Left ventricle myocardium inferior (tissue), 1 donor: ENCODE measurements around the gene CDH18. TPM values are rescaled to one million over a fixed set of nuclear protein-coding genes. Genes with fewer than 3 reads are reported as not detected.

ENCODE experiments used
- DNase-seq: peaks from one replicate; pipeline ENCODE4 v3.0.0-alpha.2; 2020
- H3K27ac ChIP-seq: fragments of 200-600 bp; replicated peaks from 2 replicates; pipeline ENCODE4 v1.8.0; 2021
- H3K27me3 ChIP-seq: fragments of 200-600 bp; 2 replicates; pipeline ENCODE4 v1.8.0; 2021; ENCODE audit warnings: low read depth
- H3K36me3 ChIP-seq: fragments of 200-600 bp; 2 replicates; pipeline ENCODE4 v1.8.0; 2021
- H3K4me1 ChIP-seq: fragments of 200-600 bp; 2 replicates; pipeline ENCODE4 v1.8.0; 2021
- H3K4me3 ChIP-seq: fragments of 200-600 bp; 2 replicates; pipeline ENCODE4 v1.8.0; 2021; ENCODE audit warnings: mild to moderate bottlenecking, moderate library complexity
- H3K9me3 ChIP-seq: fragments of 200-600 bp; replicated peaks from 2 replicates; pipeline ENCODE4 v1.8.0; 2021
- CTCF ChIP-seq: fragments of 200-600 bp; IDR thresholded peaks from 2 replicates; pipeline ENCODE4 v1.8.0; 2021; ENCODE audit warnings: antibody characterized with exemption, mild to moderate bottlenecking, borderline replicate concordance
- intact Hi-C: fragments of 100-400 bp; cut with micrococcal nuclease; formaldehyde crosslinking; loops from one replicate; pipeline ENCODE4 v1.11.0; 2022
- total RNA-seq: library from RNA; stranded (reverse); fragmentation: NEBNext Ultra II Directional; extraction: Animal tissue kit (Norgen Biotek cat#: 25700); gene quantifications from one replicate; pipeline ENCODE4 v1.2.1, GENCODE V29; 2021
- donor health status: DM: no; HTN: yes; CAD: no; lungs with severe emphysema.

Gene CDH18
- total RNA-seq, 1 donor from 2014 or later, result not detected

- H3K36me3 ChIP-seq, result no peaks in the 10 kb centered on the region
- no peaks in the 10 kb centered on the region for H3K27me3 ChIP-seq
- intact Hi-C loops, result no loop called here
- no peaks in the 10 kb centered on the region for H3K4me1 ChIP-seq
- peaks cover 13% of the 10 kb centered on the region for H3K9me3 ChIP-seq
- no peak overlapping the region for H3K4me3 ChIP-seq
- H3K27ac ChIP-seq, result no peak overlapping the region
- TF ChIP-seq CTCF, result no peak
- no peak for DNase-seq
These were observed 181.2 kb downstream of the CDH18 start for GRCh38 chr5:19806756-19807155.

GRCh38 chr5:19802686-19803085 lies 185.3 kb downstream of the CDH18 start:
- no peak overlapping the region for H3K27ac ChIP-seq
- H3K4me3 ChIP-seq, result no peak overlapping the region
- no peak for TF ChIP-seq CTCF
- H3K4me1 ChIP-seq, result no peaks in the 10 kb centered on the region
- no peaks in the 10 kb centered on the region for H3K36me3 ChIP-seq
- intact Hi-C loops, result no loop called here
- H3K27me3 ChIP-seq, result no peaks in the 10 kb centered on the region
- DNase-seq, result no peak
- peaks cover 7% of the 10 kb centered on the region for H3K9me3 ChIP-seq

- no peak for TF ChIP-seq CTCF
- Histone ChIP-seq H3K9me3 (peaks cover 5% of the 10 kb centered on the region), H3K27ac (no peak overlapping the region), H3K27me3 (no peaks in the 10 kb centered on the region), H3K4me3 (no peak overlapping the region), H3K36me3 (no peaks in the 10 kb centered on the region), H3K4me1 (no peaks in the 10 kb centered on the region)
- intact Hi-C loops, result no loop called here
- no peak for DNase-seq
These were observed 192.8 kb downstream of the CDH18 start for GRCh38 chr5:19795218-19795617.

- Histone ChIP-seq H3K4me3 (no peak overlapping the region), H3K4me1 (no peaks in the 10 kb centered on the region), H3K36me3 (no peaks in the 10 kb centered on the region), H3K27me3 (no peaks in the 10 kb centered on the region), H3K27ac (no peak overlapping the region), H3K9me3 (peaks cover 5% of the 10 kb centered on the region)
- intact Hi-C loops, result no loop called here
- no peak for DNase-seq
- TF ChIP-seq CTCF, result no peak
These were observed 197.1 kb downstream of the CDH18 start for GRCh38 chr5:19790829-19791466.

GRCh38 chr5:19782566-19782965 lies 205.4 kb downstream of the CDH18 start:
- no peak for TF ChIP-seq CTCF
- intact Hi-C loops, result no loop called here
- Histone ChIP-seq H3K4me3 (no peak overlapping the region), H3K27me3 (no peaks in the 10 kb centered on the region), H3K27ac (no peak overlapping the region), H3K9me3 (no peaks in the 10 kb centered on the region), H3K36me3 (no peaks in the 10 kb centered on the region), H3K4me1 (no peaks in the 10 kb centered on the region)
- DNase-seq, result no peak
